ENCODE measurements around the gene C10orf67. TPM values are rescaled to one million over a fixed set of nuclear protein-coding genes. Genes with fewer than 3 reads are reported as not detected.

Gene C10orf67
- total RNA-seq, 4 donors from 2014 or later = 0.09 to 0.60 TPM; not detected in 2

- TF ChIP-seq, protein P1, sequence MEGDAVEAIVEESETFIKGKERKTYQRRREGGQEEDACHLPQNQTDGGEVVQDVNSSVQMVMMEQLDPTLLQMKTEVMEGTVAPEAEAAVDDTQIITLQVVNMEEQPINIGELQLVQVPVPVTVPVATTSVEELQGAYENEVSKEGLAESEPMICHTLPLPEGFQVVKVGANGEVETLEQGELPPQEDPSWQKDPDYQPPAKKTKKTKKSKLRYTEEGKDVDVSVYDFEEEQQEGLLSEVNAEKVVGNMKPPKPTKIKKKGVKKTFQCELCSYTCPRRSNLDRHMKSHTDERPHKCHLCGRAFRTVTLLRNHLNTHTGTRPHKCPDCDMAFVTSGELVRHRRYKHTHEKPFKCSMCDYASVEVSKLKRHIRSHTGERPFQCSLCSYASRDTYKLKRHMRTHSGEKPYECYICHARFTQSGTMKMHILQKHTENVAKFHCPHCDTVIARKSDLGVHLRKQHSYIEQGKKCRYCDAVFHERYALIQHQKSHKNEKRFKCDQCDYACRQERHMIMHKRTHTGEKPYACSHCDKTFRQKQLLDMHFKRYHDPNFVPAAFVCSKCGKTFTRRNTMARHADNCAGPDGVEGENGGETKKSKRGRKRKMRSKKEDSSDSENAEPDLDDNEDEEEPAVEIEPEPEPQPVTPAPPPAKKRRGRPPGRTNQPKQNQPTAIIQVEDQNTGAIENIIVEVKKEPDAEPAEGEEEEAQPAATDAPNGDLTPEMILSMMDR (IDR thresholded peaks at IDR 0.05) = no peak
- no peak for ATAC-seq (ENCODE audit: low FRiP score)
- DNase-seq (ENCODE audit: low spot score) = no peak
Measured at GRCh38 chr10:23338155-23338828, 6.3 kb downstream of the C10orf67 start.

- DNase-seq (ENCODE audit: low spot score) (no peak), ATAC-seq (ENCODE audit: low FRiP score) (no peak)
- TF ChIP-seq, protein P1 (IDR thresholded peaks at IDR 0.05) = no peak
Measured at GRCh38 chr10:23337616-23338015, 7.0 kb downstream of the C10orf67 start.

DNA sequence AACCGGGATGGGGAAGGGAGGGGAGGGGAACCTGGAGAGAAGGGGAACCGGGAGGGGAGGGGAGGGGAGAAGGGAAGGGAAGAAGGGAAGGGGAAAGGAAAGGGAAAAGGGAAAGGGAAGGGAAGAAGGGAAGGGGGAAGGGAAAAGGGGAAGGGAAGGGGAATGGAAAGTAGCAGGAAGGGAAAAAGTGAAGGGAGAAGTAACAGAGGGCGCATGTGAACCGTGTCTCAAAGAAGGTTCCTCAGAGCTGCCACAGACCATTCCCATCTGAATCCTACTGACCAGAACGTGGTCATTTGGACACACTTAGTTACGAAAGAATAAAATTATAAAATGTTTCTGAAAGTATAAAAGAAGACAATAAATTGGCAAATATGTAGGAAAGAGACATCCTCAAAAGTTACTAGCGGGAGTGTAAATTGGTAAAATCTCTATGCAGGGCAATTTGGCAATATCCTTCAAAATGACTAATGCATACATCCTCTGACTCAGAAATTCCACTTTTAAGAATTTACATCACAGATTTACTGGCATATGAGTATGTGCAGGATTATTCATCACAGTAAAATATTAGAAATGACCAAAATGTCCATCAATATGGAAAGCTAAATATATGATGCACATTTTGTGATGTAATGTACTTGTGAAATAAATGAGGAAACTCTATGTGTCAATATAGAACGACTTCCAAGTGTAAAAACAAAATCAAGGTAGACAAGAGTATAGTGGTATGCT, 12.9 kb downstream of the C10orf67 start:
- DNase-seq (ENCODE audit: low spot score) = no peak
- TF ChIP-seq, protein P1 (IDR thresholded peaks at IDR 0.05) = no peak
- ATAC-seq (ENCODE audit: low FRiP score) = no peak

GRCh38 chr10:23330948-23331347, 13.6 kb downstream of the C10orf67 start:
- ATAC-seq (ENCODE audit: low FRiP score) (no peak), DNase-seq (ENCODE audit: low spot score) (no peak)

DNA sequence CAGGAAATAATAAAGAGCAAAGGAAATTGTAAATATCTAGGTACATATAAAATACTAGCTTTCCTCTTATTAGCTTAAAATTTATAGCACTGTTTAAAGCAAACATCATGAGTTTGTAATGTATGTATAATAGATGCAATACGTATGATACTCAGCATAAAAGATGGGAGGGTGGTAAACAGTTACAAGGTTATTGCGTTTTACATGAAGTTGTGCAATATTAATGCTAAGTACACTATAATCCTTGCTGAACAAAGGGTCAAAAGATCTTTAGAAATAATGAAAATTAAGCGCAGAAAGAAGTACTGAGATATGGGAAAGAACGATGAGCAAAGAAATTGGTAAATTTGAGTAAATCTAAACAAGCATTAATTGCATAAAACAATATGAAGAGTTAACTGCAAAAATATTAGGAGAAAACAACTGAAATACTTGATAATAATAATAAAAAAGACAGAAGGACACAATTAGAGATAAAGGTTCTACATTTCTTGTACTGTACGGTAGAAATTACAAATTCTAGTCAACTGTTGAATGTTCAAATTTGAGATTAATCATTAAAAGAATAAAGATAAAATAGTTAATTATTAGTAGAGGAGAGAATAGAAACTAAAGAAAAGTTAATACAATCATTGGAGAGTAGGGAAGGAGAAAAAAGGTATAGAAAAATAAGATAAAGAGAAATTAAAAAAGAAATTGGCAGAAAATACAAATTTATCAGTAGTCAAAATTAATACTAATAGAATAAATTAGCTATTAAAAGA, 17.9 kb downstream of the C10orf67 start:
- TF ChIP-seq, protein P1 (IDR thresholded peaks at IDR 0.05) = no peak
- DNase-seq (ENCODE audit: low spot score) = no peak
- ATAC-seq (ENCODE audit: low FRiP score) = no peak

More at GRCh38 chr10:23330948-23331347, 13.6 kb downstream of the C10orf67 start:
- TF ChIP-seq, protein P1 (IDR thresholded peaks at IDR 0.05) = no peak

DNA sequence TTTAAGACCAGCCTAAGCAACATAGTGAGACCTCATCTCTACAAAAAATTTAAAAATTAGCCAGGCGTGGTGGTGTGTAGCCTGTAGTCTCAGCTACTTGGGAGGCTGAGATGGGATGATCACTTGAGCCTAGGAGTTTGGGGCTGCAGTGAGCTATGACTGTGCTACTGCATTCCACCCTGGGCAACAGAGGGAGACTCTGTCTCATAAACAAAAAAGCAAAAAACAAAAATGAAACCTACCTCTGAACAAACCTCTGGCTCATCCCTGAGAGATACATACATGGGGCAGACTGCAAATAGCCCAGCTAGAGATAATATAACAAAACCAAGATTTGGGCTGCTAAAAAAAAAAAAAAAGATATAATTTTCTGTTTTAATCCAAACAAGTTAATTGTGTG, 19.5 kb downstream of the C10orf67 start:
- ATAC-seq (ENCODE audit: low FRiP score) = no peak
- TF ChIP-seq, protein P1 (IDR thresholded peaks at IDR 0.05) = no peak
- no peak for DNase-seq (ENCODE audit: low spot score)
